Activated CD8-positive, alpha-beta memory T cell treated with anti-CD3 and anti-CD28 coated beads, Interleukin-2, amount 50 U/mL, for 1 hour (primary cell): ENCODE results near the gene CAMSAP2.

Experiments used
- DNase-seq: peaks from one replicate; pipeline ENCODE4 v3.0.0-alpha.2; 2020; ENCODE audit errors: extremely low read depth

CAMSAP2 gene, protein sequence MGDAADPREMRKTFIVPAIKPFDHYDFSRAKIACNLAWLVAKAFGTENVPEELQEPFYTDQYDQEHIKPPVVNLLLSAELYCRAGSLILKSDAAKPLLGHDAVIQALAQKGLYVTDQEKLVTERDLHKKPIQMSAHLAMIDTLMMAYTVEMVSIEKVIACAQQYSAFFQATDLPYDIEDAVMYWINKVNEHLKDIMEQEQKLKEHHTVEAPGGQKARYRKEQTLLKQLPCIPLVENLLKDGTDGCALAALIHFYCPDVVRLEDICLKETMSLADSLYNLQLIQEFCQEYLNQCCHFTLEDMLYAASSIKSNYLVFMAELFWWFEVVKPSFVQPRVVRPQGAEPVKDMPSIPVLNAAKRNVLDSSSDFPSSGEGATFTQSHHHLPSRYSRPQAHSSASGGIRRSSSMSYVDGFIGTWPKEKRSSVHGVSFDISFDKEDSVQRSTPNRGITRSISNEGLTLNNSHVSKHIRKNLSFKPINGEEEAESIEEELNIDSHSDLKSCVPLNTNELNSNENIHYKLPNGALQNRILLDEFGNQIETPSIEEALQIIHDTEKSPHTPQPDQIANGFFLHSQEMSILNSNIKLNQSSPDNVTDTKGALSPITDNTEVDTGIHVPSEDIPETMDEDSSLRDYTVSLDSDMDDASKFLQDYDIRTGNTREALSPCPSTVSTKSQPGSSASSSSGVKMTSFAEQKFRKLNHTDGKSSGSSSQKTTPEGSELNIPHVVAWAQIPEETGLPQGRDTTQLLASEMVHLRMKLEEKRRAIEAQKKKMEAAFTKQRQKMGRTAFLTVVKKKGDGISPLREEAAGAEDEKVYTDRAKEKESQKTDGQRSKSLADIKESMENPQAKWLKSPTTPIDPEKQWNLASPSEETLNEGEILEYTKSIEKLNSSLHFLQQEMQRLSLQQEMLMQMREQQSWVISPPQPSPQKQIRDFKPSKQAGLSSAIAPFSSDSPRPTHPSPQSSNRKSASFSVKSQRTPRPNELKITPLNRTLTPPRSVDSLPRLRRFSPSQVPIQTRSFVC (N-terminal part only)

GRCh38 chr1:200738327-200738948, at the start of gene CAMSAP2:
Gene CAMSAP2, plus strand, starts transcription at chr1:200738893. Its CDS starts 935 bp downstream, at chr1:200739828.
- DNase-seq: no peak

- DNase-seq: no peak
These were observed 46.4 kb upstream of the CAMSAP2 start for GRCh38 chr1:200692316-200692715.

DNA sequence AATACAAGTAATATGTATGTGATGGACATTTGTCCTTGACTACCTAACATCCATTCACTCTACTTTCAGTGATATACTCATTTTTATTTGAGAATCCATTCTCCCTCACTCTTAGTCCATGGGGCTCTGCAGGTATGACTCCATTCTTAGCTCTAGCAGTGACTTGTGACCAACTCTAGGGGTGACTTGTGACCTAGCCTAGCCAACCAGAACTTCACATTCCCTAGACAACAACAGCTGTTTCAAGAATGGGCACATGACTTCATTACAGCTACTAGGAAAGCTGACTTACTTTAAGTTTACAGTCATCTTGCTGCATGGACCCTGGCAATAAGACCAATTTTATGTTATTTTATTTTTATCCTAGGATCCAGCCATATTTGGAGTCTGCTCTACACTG, 45.4 kb upstream of the CAMSAP2 start:
- DNase-seq: no peak

DNA sequence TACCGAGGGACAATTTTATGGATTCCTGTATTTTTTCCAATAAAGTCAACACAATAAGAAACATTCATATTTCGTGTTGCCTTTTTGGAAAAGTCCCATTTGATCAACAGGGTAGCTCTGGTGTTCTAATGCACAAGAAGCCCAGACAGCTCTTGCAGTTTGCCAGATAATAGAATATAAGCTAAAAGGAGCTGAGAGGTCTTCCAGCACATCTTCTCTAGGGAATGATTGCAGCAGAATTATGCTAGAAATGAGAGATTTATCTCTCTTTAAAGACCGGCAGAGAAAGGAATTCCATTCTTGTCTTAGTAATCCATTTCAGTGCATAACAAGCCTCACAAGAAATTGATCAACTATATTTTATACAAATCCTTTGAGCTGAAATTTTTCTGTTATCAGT, 44.0 kb upstream of the CAMSAP2 start:
- no peak for DNase-seq

- no peak for DNase-seq
These were observed 38.8 kb upstream of the CAMSAP2 start for GRCh38 chr1:200699871-200700270.

- no peak for DNase-seq
These were observed 33.6 kb upstream of the CAMSAP2 start for GRCh38 chr1:200704986-200705500.

GRCh38 chr1:200706111-200706814, 32.4 kb upstream of the CAMSAP2 start:
- no peak for DNase-seq

- DNase-seq: no peak
These were observed 31.6 kb upstream of the CAMSAP2 start for GRCh38 chr1:200707116-200707515.

DNA sequence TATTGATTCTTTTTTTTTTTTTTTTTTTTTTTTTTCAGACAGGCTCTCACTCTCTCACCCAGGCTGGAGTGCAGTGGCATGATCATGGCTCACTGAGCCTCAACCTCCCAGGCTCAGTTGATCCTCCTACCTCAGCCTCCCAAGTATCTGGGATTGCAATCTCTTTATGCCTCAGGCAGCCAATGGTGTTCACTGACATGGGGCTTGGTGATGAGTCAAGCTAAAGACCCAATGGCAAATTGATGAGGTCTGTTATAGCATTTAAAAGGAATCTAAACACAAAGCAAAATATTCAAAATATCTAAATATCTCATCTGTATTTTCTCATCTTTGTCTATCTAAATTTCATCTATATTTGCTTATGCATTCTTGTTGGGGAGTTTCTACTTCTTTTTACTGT, 30.5 kb upstream of the CAMSAP2 start:
- no peak for DNase-seq

- DNase-seq: no peak
These were observed 29.9 kb upstream of the CAMSAP2 start for GRCh38 chr1:200708769-200709168.

DNA sequence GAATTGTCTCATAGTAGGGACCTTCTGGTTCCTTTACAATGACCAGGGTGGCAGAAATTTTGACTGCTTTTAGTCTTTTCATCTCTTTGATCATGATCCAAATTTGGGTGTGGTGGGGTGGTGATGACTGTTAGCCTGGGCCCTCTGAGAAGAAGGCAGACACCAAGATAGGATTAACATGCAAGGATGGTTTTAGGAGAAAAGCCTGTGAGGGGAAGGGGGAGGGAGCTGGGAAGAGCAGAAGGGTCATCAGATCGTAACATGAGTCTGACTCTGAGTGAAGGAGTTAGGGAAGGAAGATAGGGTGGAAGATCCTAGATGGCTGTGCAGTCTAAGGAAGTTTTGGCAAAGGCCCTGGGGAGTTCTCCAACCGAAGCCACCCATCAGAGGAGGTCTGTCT, 28.5 kb upstream of the CAMSAP2 start:
- DNase-seq: no peak

GRCh38 chr1:200714504-200715187, 24.0 kb upstream of the CAMSAP2 start:
- DNase-seq: no peak

DNA sequence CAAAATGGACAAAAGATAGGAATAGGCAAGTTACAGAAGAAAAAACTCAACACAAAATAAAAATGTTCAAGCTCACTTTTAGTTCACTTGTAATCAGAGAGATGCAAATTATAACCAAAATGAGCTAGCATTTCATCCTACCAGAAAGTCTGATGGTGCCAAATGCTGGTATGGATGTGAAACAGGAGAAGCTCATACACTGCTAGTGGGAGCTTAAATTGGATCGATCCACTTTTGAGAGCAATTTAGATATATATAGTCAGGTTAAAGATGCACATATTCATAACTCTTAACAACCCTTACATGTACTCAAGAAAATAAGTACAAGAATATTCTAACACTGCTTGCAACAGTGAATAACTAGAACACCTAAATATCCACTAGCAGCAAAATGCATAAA, 18.5 kb upstream of the CAMSAP2 start:
- DNase-seq: no peak

DNA sequence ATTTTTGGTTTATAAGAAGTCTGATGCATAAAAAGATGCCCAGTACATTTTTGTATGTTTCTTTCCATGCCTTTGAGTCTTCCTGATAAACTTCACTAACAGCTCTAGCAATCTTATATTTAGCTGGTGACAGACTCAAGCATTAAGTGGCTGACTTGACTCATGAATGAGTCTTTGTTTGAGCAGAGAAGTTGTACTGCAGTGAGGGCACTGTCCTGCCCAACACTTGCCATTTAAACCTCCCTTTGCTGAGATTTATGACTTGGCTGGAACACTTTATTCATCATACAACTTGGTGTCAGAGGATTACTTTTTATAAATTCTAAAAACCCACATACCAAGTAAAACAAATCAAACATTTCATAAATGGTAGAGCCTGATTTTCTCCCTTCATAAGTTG, 14.6 kb upstream of the CAMSAP2 start:
- DNase-seq: no peak

GRCh38 chr1:200727257-200727656, 11.4 kb upstream of the CAMSAP2 start:
- DNase-seq: no peak

DNA sequence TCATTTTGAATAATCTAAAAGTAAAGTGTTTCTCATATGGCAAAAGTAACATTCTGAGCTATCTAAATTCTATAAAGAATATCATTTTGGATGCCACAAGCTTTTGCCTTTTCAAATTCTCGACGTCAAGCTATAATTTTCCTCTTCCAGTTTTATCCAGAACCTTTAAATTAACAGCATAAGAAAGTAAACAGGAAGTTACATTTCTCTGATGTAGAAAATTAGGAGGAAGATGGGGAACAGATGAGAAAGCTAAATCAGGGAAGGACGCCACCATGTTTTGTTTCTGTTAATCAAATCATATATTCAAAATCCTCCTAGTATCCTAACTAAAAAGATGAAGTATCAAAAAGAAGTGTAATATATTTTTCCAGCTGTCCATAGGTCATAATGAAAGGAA, 8.8 kb upstream of the CAMSAP2 start:
- no peak for DNase-seq

GRCh38 chr1:200731654-200732332, 6.9 kb upstream of the CAMSAP2 start:
- no peak for DNase-seq

DNA sequence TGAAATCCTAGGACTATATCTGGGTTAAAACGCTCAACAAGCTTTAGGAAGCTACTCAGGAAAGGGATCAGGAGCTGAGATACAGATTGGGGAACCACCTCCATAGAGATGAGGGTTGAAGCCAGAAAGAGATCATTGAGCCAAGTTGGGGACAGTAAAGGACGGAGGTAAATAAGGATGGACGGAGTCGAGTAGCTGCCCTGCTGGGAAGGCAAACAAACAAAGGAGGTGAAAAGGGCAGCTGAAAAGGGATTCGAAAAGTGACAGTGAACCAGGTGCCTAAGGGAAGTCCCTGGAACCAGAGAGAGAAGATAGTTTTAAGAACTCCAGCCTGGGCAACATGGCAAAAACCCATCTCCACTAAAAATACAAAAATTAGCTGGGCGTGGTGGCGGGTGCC, 6.3 kb upstream of the CAMSAP2 start:
- DNase-seq: no peak

DNA sequence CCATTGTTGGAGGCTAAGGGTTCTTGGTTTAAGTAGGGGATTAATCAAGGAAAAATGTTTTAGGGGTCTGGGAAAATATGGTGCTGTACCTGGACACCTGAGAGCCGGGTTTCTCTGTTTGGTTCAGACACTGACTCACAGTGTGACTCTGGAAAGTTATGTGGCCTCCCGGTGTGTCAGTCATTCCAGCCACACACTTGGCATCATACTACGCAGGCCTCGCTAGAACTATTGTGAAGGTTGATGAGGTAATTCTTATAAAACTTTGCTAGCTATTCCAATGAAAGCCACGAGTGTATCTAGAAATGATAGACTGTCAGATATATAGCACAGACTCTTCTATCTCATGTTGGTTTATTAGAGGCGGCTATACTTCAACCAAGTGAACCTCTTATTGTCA, 4.8 kb upstream of the CAMSAP2 start:
- no peak for DNase-seq

GRCh38 chr1:200737647-200738291, 924 bp upstream of the CAMSAP2 start:
- no peak for DNase-seq
